K562 (cell line): ENCODE measurements around the gene CHURC1.

Experiments used
- CTCF ChIP-seq, 3 experiments: IDR thresholded peaks in 2 of 3; conservative IDR thresholded peaks in 1 of 3; 2 replicates each; pipeline ENCODE4 v1.5.1; 2011 to 2012; ENCODE audit warnings: low read length in 3 of 3, mild to moderate bottlenecking in 3 of 3, control low read depth in 2 of 3, improper control_type of control experiment in 1 of 3, inconsistent platforms in 1 of 3, low read depth in 1 of 3, mixed read lengths in 1 of 3, moderate library complexity in 1 of 3; ENCODE audit not compliant: insufficient read depth in 2 of 3
- EP300 ChIP-seq: IDR thresholded peaks from 2 replicates; pipeline ENCODE4 v1.6.1; 2012; ENCODE audit warnings: low read length, improper control_type of control experiment
- FOSL1 ChIP-seq: fragments of 200-800 bp; sonication (Bioruptor generic); conservative IDR thresholded peaks from 2 replicates; pipeline ENCODE4 v1.6.1; 2016; ENCODE audit warnings: missing genetic modification characterization, missing compliant biosample characterization
- FOXP4 ChIP-seq: sonication (generic); formaldehyde crosslinking; IDR thresholded peaks from 2 replicates; pipeline ENCODE4 v1.8.0; 2022; ENCODE audit warnings: mild to moderate bottlenecking, missing genetic modification reagents, borderline replicate concordance
- GTF3C2 ChIP-seq: IDR thresholded peaks from 3 replicates; pipeline ENCODE4 v1.6.1; 2011; ENCODE audit warnings: borderline replicate concordance, mild to moderate bottlenecking, moderate library complexity; ENCODE audit not compliant: insufficient read length; ENCODE audit errors: extremely low read depth
- SMARCE1 ChIP-seq: fragments of 450-650 bp; IDR thresholded peaks from 2 replicates; pipeline ENCODE4 v1.7.1; 2016; ENCODE audit warnings: mild to moderate bottlenecking
- ZBTB8A ChIP-seq: fragments of 450-650 bp; IDR thresholded peaks from 2 replicates; pipeline ENCODE4 v1.6.1; 2018; ENCODE audit warnings: mild to moderate bottlenecking, moderate library complexity; ENCODE audit not compliant: partially characterized antibody
- ZNF318 ChIP-seq, 2 experiments: fragments of 450-650 bp; IDR thresholded peaks; 2 replicates each; pipeline ENCODE4 v1.6.1; 2016; ENCODE audit warnings: mild to moderate bottlenecking in 2 of 2, borderline replicate concordance in 1 of 2, low read depth in 1 of 2, moderate library complexity in 1 of 2

GRCh38 chr14:64885559-64885958 is 28.7 kb upstream of the CHURC1 start:
- TF ChIP-seq CTCF (IDR thresholded peaks at IDR 0.05 in 2 of 3, conservative IDR thresholded peaks at IDR 0.05 in 1 of 3; ENCODE audit: insufficient read depth in 2 of 3, low read depth in 1 of 3, low read length in 3 of 3), result no peak
- no peak for TF ChIP-seq ZBTB8A
- no peak for TF ChIP-seq FOSL1 (tag)
- TF ChIP-seq FOXP4 (CRISPR knock-in tag), result no peak
- no peak for TF ChIP-seq SMARCE1
- no peak for TF ChIP-seq GTF3C2
- no peak for TF ChIP-seq ZNF318 (IDR thresholded peaks at IDR 0.05; ENCODE audit: borderline replicate concordance in 1 of 2, low read depth in 1 of 2)
- no peak for TF ChIP-seq EP300
